MG63 (cell line): Measurements from ENCODE around the gene NAALADL2. TPM values are rescaled to one million over a fixed set of nuclear protein-coding genes. Genes with fewer than 3 reads are reported as not detected.

Source experiments
- DNase-seq: peaks from one replicate; pipeline ENCODE4 v3.0.0-alpha.2; 2020
- H3K27me3 ChIP-seq: fragments of 250-450 bp; sonication (Bioruptor Pico); 2 replicates; pipeline ENCODE4 v1.5.1; 2020; ENCODE audit warnings: mild to moderate bottlenecking, moderate library complexity
- H3K36me3 ChIP-seq: fragments of 250-450 bp; sonication (Bioruptor Pico); 2 replicates; pipeline ENCODE4 v1.5.1; 2020; ENCODE audit warnings: mild to moderate bottlenecking, moderate library complexity
- H3K4me3 ChIP-seq: fragments of 250-450 bp; sonication (Bioruptor Pico); 2 replicates; pipeline ENCODE4 v1.5.1; 2020; ENCODE audit warnings: mild to moderate bottlenecking, moderate library complexity
- H3K9me3 ChIP-seq: fragments of 250-450 bp; sonication (Bioruptor Pico); 2 replicates; pipeline ENCODE4 v1.5.1; 2020; ENCODE audit warnings: mild to moderate bottlenecking, moderate library complexity
- total RNA-seq: library from RNA; depleted of rRNA; stranded (reverse); fragments of >200 nt; shearing (Covaris generic); gene quantifications from 2 replicates; pipeline ENCODE4 v1.2.3, GENCODE V29; 2014; ENCODE audit warnings: low replicate concordance

The NAALADL2 gene
- total RNA-seq, 1 experiment from 2014 or later: 1.6 TPM

GRCh38 chr3:175695251-175695650, 836.1 kb downstream of the NAALADL2 start:
- H3K9me3 ChIP-seq: no peaks in the 10 kb centered on the region
- no peaks in the 10 kb centered on the region for H3K36me3 ChIP-seq
- DNase-seq: no peak
- no peaks in the 10 kb centered on the region for H3K27me3 ChIP-seq
- H3K4me3 ChIP-seq: no peak overlapping the region

- Histone ChIP-seq H3K9me3 (no peaks in the 10 kb centered on the region), H3K27me3 (no peaks in the 10 kb centered on the region), H3K36me3 (no peaks in the 10 kb centered on the region), H3K4me3 (no peak overlapping the region)
- no peak for DNase-seq
Observed at GRCh38 chr3:175702956-175703355, 843.8 kb downstream of the NAALADL2 start.

- no peaks in the 10 kb centered on the region for H3K36me3 ChIP-seq
- H3K9me3 ChIP-seq: no peaks in the 10 kb centered on the region
Observed at GRCh38 chr3:175704366-175705055, 845.4 kb downstream of the NAALADL2 start.

GRCh38 chr3:175713268-175713667, 854.1 kb downstream of the NAALADL2 start:
- Histone ChIP-seq H3K4me3 (no peak overlapping the region), H3K27me3 (no peaks in the 10 kb centered on the region), H3K9me3 (no peaks in the 10 kb centered on the region), H3K36me3 (no peaks in the 10 kb centered on the region)
- no peak for DNase-seq

More at GRCh38 chr3:175704366-175705055, 845.4 kb downstream of the NAALADL2 start:
- Histone ChIP-seq H3K4me3 (no peak overlapping the region), H3K27me3 (no peaks in the 10 kb centered on the region)
- no peak for DNase-seq

- Histone ChIP-seq H3K4me3 (no peak overlapping the region), H3K27me3 (no peaks in the 10 kb centered on the region), H3K36me3 (no peaks in the 10 kb centered on the region), H3K9me3 (no peaks in the 10 kb centered on the region)
- peak; percentile 10 for DNase-seq
Observed at GRCh38 chr3:175716446-175716845, 857.3 kb downstream of the NAALADL2 start.

- no peaks in the 10 kb centered on the region for H3K9me3 ChIP-seq
- H3K27me3 ChIP-seq: no peaks in the 10 kb centered on the region
- H3K36me3 ChIP-seq: no peaks in the 10 kb centered on the region
- no peak overlapping the region for H3K4me3 ChIP-seq
- no peak for DNase-seq
Observed at GRCh38 chr3:175726228-175726627, 867.1 kb downstream of the NAALADL2 start.

GRCh38 chr3:175728566-175728965, 869.4 kb downstream of the NAALADL2 start:
- no peaks in the 10 kb centered on the region for H3K9me3 ChIP-seq
- H3K4me3 ChIP-seq: no peak overlapping the region
- no peak for DNase-seq
- H3K36me3 ChIP-seq: no peaks in the 10 kb centered on the region
- H3K27me3 ChIP-seq: no peaks in the 10 kb centered on the region

GRCh38 chr3:175729466-175729865, 870.3 kb downstream of the NAALADL2 start:
- Histone ChIP-seq H3K9me3 (no peaks in the 10 kb centered on the region; the same call in 1 of the 2 replicates), H3K36me3 (no peaks in the 10 kb centered on the region), H3K27me3 (no peaks in the 10 kb centered on the region), H3K4me3 (no peak overlapping the region)
- DNase-seq: no peak

GRCh38 chr3:175731543-175731942, 872.4 kb downstream of the NAALADL2 start:
- no peak for DNase-seq
- H3K9me3 ChIP-seq: peaks cover 9% of the 10 kb centered on the region
- H3K36me3 ChIP-seq: no peaks in the 10 kb centered on the region
- no peak overlapping the region for H3K4me3 ChIP-seq
- H3K27me3 ChIP-seq: no peaks in the 10 kb centered on the region

GRCh38 chr3:175732017-175732416, 872.9 kb downstream of the NAALADL2 start:
- H3K36me3 ChIP-seq: no peaks in the 10 kb centered on the region
- H3K9me3 ChIP-seq: peaks cover 9% of the 10 kb centered on the region
- no peaks in the 10 kb centered on the region for H3K27me3 ChIP-seq
- DNase-seq: no peak
- H3K4me3 ChIP-seq: no peak overlapping the region

- Histone ChIP-seq H3K4me3 (no peak overlapping the region), H3K27me3 (no peaks in the 10 kb centered on the region), H3K9me3 (peaks cover 9% of the 10 kb centered on the region), H3K36me3 (no peaks in the 10 kb centered on the region)
- no peak for DNase-seq
Observed at GRCh38 chr3:175735866-175736265, 876.7 kb downstream of the NAALADL2 start.

GRCh38 chr3:175737646-175738572, 878.8 kb downstream of the NAALADL2 start:
- H3K9me3 ChIP-seq: peaks cover 9% of the 10 kb centered on the region
- no peaks in the 10 kb centered on the region for H3K36me3 ChIP-seq
- DNase-seq: no peak
- no peaks in the 10 kb centered on the region for H3K27me3 ChIP-seq
- H3K4me3 ChIP-seq: no peak overlapping the region

GRCh38 chr3:175741951-175742350, 882.8 kb downstream of the NAALADL2 start:
- Histone ChIP-seq H3K9me3 (no peaks in the 10 kb centered on the region), H3K27me3 (no peaks in the 10 kb centered on the region), H3K4me3 (no peak overlapping the region), H3K36me3 (no peaks in the 10 kb centered on the region)
- no peak for DNase-seq

GRCh38 chr3:175743733-175744400, 884.7 kb downstream of the NAALADL2 start:
- DNase-seq: no peak
- Histone ChIP-seq H3K4me3 (no peak overlapping the region), H3K27me3 (no peaks in the 10 kb centered on the region), H3K36me3 (no peaks in the 10 kb centered on the region), H3K9me3 (no peaks in the 10 kb centered on the region)

- Histone ChIP-seq H3K9me3 (no peaks in the 10 kb centered on the region), H3K4me3 (no peak overlapping the region), H3K27me3 (no peaks in the 10 kb centered on the region), H3K36me3 (no peaks in the 10 kb centered on the region)
- no peak for DNase-seq
Observed at GRCh38 chr3:175746308-175746707, 887.2 kb downstream of the NAALADL2 start.

GRCh38 chr3:175748087-175748730, 889.1 kb downstream of the NAALADL2 start:
- H3K27me3 ChIP-seq: no peaks in the 10 kb centered on the region
- no peaks in the 10 kb centered on the region for H3K9me3 ChIP-seq
- no peak overlapping the region for H3K4me3 ChIP-seq
- no peak for DNase-seq
- no peaks in the 10 kb centered on the region for H3K36me3 ChIP-seq

- Histone ChIP-seq H3K27me3 (no peaks in the 10 kb centered on the region), H3K36me3 (no peaks in the 10 kb centered on the region), H3K4me3 (no peak overlapping the region), H3K9me3 (no peaks in the 10 kb centered on the region)
- no peak for DNase-seq
Observed at GRCh38 chr3:175749981-175750380, 890.8 kb downstream of the NAALADL2 start.
